Measurements from ENCODE around the gene VPS51.

DNA sequence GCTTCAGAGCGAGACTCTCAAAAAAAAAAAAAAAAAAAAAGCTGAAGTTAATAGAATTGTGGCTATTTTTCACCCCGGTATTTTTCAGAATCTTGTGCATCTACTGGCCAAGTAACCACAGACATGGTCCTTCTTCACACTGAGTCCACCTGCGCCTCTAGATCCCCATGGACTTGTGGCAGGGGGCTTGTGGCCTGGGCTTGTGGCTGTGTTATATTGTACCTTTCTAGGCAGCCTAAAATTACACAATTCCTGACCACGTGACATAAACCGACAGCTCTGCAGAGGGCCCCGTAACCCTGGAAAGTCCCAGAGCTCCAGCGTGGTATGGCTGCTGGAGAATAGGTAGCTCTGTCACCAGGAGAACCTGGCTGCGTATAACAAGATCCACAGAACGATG lies 26.8 kb upstream of the VPS51 start:
- TF ChIP-seq, protein P1, sequence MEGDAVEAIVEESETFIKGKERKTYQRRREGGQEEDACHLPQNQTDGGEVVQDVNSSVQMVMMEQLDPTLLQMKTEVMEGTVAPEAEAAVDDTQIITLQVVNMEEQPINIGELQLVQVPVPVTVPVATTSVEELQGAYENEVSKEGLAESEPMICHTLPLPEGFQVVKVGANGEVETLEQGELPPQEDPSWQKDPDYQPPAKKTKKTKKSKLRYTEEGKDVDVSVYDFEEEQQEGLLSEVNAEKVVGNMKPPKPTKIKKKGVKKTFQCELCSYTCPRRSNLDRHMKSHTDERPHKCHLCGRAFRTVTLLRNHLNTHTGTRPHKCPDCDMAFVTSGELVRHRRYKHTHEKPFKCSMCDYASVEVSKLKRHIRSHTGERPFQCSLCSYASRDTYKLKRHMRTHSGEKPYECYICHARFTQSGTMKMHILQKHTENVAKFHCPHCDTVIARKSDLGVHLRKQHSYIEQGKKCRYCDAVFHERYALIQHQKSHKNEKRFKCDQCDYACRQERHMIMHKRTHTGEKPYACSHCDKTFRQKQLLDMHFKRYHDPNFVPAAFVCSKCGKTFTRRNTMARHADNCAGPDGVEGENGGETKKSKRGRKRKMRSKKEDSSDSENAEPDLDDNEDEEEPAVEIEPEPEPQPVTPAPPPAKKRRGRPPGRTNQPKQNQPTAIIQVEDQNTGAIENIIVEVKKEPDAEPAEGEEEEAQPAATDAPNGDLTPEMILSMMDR (IDR thresholded peaks at IDR 0.05; ENCODE audit: low read depth, low read length), result no peak
- TF ChIP-seq EZH2phosphoT487 (IDR thresholded peaks at IDR 0.05; ENCODE audit: low read depth), result no peak

Measured in OCI-LY3 (cell line).